HG03095 (cell line): ENCODE data around the gene COPS2.
"Not testable (repeated sequence)": the region's sequence is repeated elsewhere in the genome, so short reads cannot be mapped to it uniquely, and the experiment has no call there.

ENCODE experiments used
- ATAC-seq: cut with Tn5 transposase; IDR thresholded peaks from one replicate; pipeline ENCODE4 v1.9.1; 2021; ENCODE audit warnings: moderate library complexity; ENCODE audit not compliant: unreplicated experiment

COPS2 gene

DNA sequence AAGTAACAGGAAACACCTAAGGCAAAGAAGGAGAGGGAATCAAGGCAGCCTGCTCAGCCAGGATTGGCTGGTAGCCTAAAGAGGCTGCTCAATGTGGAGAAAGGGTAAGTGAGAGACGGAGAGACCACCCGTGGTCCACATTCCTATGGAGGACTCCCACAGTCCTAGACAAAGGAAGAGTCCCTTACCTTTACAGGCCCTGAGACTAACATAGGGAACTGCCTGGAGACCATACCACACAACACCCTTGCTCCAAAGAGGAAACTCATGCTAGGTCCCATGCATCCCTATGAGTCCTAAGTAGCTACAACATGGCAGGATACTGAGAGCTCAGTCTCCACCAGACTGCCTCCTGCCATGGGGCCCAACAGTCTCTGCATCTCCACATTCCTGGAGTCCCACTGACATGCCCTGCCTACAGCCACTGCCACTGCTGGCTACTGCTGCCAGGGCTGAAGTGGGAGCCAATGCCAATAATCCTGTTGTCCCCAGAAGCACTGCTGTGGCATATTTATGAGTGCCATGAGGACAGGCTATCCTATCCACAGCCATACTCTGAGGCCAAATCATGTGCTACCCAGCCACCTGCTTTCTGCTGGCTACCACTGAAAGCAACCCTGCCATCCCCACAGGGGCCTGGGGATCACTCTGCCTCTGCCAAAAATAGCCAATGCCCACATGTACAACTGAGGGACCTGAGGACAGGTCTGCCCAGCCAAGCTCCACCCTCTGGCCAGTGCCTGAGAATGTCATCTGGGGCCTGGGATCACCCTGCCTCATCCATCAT, 45.0 kb downstream of the COPS2 start:
- ATAC-seq, result no peak

DNA sequence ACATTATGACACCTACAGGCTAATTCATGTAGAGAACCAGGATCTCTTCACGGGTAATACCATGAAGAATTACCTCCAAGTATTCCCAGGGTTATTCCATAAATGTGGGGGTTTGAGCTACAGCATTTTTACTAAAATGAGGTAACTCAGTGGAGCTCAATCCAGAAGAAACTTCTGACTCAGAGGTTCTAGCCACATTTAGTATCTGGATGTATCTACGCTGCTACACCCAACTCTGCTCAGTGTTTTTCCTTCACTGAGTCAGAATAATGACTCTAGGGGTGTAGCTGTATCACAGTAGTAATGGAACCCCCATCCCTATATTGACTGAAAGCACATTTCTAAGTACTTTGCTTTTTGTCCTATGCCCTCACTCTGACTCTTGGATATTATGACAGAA, 52.4 kb downstream of the COPS2 start:
- ATAC-seq, result no peak

DNA sequence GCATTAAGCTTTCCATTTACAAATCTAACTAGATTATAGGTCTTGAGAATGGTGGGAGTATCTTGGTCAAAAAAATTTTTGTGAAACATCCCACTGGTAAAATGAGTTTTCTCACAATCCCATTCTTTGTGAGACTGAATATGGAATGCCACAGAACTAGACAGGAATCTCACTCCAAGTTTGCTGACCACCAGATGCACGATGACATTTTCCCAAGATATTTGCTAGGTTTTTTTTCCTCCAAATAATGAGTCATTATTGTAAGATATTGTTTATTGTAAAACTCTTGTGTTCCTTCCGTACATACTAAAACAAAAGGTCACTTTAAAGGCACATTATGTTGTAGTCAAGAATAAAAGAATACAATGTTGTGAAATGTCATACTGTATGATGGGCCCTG, 53.9 kb downstream of the COPS2 start:
- ATAC-seq, result no peak

DNA sequence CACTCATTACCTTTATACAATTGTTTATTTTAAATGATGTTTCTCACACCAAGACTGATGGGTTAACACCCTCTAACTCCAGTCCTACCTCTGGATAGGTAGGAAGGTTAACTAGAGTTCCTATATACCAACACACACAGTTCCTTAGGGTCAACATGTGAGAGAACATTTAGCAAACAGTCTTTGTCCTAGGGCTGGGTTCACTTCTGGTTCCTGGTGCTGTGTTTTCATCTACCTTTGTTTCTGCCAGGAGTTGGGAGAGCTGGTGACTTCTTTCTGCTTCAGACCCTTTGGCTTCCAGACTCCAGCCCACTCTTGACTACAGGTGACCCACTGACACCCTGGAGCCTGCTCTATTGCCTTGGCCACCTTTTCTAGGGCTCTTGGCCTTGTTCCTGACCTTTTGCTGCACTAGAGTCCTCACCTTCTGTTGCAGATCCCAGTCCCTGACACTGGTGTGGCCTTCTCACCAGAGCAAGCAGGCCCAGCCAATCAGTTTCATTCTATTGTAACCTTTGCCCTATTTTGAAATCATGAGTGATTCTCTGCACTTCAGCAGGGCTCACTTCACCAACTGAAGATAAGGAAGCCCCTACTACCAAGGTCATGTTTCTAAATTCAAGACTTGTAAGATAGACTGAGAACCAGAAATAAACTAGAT, 59.2 kb downstream of the COPS2 start:
- no peak for ATAC-seq

DNA sequence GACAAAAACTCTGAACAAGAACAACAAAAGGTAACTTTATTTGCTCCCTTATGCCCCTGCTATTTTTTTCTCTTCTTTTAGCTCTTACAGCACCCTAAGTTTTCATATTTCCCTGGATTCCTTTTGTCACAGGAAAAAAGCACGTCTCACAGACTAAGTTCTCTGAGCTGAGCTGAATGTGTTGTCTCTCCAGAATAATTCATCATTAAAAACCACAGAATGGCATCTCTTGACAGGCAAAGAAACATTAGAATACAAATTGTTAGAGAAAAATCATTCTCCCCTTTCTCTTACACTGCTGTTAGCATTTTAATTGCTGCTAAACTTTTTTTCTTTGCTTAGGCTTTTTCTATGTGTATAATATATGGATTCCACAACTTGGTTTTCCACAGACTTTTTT, 60.5 kb downstream of the COPS2 start:
- no peak for ATAC-seq

DNA sequence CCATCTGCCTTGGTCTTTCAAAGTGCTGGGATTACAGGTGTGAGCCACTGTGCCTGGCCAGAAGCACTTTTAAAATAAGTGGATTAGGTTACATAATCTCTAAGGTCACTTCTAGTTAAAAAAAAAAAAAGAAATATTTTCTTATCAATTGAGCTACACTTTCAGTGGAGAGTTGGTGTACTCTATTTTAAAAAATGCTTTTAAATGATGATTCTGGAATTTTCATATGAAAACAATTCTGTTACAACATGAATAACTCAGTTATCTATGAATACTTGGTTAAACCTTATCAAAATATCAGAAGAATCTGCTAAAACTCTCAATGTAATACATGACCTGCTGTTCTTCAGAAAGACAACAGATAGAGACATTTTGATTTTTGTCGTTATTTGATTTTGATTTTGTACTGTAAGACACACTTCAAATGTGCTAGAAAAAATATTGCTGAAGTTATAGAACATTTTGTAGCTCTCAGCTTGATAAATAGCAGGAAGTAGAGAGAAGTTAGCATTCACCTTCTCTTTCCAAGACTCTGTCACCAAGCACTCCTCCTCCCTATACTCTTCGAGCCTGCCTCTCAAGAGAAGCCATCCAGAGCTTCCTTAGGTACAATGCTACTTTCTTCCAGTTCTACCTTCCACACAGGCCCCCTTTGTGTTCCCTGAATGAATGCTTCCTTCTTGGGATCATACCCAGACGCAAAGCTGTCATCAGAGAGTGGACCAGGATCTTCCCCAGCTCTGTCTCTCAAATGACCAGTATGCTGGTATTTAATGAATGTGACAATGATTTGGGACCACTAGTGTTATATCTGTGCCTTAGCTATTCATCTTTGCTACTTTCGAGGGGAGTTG, 61.9 kb downstream of the COPS2 start:
- no peak for ATAC-seq

DNA sequence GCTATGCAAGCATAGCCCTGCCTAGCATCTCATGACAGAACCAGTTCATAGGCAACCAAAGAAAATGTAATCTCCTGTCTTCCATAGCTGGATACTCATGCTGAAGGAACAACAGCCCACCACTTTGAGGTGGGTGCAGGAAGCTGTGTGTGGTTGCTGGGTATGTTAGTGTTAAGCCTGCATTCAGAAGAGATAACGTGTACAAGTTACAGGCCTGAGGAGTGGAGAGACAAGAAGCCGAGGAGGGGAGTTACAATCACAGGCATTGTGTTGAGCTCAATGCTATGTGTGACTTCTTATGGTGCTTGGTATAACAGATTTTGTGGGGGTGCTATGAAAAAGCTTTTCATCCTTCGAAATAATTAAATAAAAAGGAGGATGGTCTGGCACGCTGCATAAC, 66.4 kb downstream of the COPS2 start:
- no peak for ATAC-seq

DNA sequence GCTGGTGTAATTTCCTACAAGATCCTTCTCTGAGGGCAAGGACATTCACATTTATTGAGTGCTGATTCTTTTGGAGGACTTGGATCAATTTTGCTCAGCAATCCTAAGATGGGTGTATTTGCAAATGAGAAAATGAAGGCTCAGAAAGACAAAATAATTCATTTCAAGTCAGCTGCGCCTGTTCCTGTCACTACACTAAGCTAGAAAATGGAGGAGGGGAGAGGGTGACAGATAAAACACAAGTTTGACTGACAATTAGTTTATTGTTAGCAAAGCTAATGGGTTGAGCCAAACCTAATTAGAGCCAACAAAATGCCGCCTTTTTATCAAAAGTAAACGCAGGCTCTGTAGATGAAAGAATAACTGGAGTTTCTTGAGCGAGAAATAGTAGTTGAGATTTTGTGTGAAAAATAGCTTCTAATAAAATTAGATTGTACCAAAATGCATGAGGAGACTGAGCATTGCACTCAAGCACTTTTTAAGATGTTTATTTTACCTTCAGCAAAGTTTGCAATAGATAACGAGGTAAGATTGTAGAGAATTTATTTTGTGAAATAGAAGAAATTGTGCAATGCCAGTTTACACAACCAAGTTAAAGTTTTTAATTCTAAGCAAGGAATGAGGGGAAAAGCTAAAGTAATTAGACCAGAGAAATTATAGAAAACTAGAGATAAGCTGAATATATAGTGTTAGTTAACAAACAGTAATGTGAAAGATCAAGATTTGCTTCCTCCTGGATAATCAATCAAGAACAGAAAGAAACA, 69.5 kb downstream of the COPS2 start:
- no peak for ATAC-seq

DNA sequence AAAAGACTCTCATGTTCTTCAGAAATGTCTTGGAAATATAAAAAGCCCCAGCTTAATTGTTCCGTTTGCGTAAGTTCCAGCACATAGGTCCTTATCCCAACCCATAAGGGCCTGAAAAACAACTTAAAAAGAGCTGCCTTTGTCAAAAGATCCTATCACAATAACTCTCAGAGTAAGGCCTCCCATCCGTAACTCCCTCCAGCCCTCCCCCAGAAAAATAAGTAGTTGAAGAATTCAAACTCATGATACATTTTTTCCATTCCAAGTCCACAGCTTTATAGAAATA, 71.2 kb downstream of the COPS2 start:
- no peak for ATAC-seq

DNA sequence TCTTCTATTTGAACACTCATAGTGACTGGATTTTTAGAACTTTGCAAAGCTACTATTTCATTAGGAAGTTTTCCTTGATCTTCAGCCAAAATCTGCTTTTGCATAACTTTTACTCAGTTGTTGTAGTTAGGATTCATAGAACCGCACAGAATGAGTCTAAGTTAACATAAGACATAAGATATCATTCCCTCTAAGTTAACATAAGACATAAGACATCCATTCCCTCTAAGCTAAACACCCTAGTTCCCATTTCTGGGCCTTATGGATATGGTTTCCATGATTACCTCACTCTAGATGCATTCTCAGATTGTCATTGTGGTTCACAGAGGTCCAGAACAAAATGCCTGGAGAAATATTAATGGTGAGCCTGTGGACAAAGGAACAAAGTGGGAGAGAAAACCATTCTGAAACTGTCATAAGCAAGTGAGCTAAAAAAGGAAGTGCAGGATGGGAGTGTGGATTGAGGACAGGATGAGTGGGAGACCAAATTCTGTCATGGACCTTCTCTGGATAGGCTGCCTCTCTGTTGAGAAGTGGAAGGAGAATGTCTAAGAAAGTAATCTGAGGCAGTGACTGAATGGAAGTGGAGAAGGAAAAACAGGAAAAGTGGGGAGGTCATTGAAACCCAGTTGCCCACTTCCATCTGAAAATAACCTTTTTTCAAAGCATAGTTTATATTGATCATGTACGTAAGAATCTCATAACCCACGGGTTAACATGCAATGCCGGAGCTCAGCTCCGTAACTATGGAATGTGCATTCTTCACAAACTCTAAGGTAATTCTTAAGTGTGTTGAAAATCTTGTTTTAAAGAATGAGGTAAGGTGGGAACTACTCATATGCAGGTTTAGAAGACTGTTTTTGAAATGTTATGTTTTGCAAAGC, 71.8 kb downstream of the COPS2 start:
- no peak for ATAC-seq

DNA sequence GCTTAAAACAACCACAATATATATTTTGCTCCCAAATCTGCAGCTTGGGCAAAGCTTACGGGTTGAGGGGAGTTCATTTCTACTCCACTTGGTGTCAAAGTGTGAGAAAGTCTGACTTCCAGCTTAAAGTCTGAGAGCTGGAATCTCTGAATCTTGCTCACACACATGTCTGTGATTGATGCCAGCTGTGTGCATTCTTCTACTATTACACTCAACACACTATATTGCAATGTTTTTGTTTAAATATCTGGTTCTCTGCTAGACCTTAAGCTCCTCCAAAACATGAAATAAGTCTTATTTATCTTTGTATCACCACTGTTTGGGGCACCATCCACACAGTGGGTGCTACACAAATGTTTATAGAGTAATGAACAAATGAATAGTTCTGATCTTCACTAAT, 72.4 kb downstream of the COPS2 start:
- no peak for ATAC-seq

DNA sequence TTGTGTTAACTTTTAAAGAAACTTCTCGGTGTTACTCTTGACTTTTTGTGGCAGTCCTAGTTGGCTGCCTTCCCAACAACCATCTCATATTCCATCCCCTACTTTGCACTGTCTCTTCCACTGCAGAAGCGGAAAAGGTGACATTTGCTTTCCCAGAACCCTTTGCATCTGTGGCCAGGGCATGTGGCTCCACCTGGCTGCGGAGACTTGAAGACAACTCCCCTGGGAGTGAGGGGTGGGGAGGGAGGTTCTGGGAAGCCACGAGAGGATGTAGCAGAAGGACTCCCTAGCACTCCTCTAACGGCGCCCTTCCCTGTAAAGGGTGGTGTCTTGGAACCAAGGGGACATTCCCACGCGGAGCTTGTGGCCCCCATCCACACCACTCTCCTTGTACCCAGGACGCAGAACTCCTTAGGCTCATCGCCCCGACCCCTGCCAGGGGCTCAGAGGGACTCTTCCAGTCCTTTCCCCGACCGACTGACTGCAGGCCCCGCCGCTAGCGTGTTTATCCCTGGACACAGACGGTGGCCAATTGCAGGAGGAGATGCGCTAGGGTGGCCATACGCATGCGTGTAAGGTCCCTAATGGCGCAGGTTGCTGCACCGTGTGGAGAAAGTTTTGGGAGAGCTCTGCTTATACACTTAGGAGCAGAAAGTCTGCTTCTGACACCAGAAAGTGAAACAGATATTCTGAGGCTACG, 75.9 kb downstream of the COPS2 start:
- ATAC-seq, result no peak

DNA sequence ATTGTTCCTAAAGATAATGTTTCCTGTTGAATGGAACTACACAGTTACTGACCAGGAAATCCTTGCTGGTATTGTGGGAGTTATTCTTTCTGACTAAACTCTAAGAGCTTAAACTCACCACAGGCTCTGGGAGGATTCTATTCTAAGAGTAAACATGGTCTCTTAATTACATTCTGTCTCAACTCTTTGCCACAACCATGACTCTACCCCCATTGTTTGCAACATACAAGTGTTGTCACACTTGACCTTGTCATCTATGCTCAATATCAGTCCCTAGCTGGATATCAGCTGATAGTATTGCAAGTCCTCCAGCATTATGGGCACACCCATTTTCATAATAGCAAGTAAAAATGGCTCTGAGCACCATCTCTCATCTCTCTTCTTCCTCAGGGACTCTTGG, 79.5 kb downstream of the COPS2 start:
- ATAC-seq, result no peak

DNA sequence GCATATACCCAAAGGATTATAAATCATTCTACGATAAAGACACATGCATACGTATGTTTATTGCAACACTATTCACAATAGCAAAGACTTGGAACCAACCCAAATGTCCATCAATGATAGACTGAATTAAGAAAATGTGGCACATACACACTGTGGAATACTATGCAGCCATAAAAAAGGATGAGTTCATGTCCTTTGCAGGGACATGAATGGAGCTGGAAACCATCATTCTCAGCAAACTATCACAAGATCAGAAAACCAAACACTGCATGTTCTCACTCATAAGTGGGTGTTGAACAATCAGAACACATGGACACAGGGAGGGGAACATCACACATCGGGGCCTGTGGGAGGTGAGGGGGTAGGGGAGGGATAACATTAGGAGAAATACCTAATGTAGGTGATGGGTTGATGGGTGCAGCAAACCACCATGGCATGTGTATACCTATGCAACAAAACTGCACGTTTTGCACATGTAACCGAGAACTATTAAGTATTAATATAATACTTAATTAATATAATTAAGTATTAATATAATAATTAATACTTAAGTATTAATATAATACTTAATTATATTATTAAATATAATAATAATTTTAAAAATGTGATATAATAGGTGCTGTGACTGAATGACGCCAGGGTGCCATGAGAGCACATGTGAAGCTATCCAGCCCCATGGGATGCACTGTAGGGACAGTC, 80.7 kb downstream of the COPS2 start:
- ATAC-seq, result not testable (repeated sequence)
